PC-9 (cell line): ENCODE measurements around the gene ABHD3. TPM values are rescaled to one million over a fixed set of nuclear protein-coding genes. Genes with fewer than 3 reads are reported as not detected.
"Not testable (repeated sequence)": the region's sequence is repeated elsewhere in the genome, so short reads cannot be mapped to it uniquely, and the experiment has no call there.

Experiments
- BruUV-seq: library from RNA; stranded (reverse); fragments of 400-500 nt; replicated peaks from 2 replicates; lab custom pipeline; 2021; lab: Mats Ljungman, UMichigan
- CTCF ChIA-PET: fragments of 300-600 bp; sonication (Branson Sonifier 250); formaldehyde crosslinking; loops from one replicate; lab custom pipeline; 2022; ENCODE audit warnings: antibody characterized with exemption; lab: Charles Lee
- POLR2A ChIA-PET: fragments of 300-600 bp; sonication (Branson Sonifier 250); formaldehyde crosslinking; loops from one replicate; lab custom pipeline; 2022; ENCODE audit warnings: antibody characterized with exemption; ENCODE audit not compliant: unreplicated experiment; lab: Charles Lee
- DNase-seq, 2 experiments: peaks; one replicate each; pipeline versions ENCODE4 v3.0.0 to v3.0.0-alpha.2; 2015 to 2022; ENCODE audit warnings: mixed read lengths in 1 of 2
- H2AFZ ChIP-seq: fragments of 200-600 bp; sonication (generic); 2 replicates; pipeline ENCODE4 v1.8.1; 2017; ENCODE audit warnings: antibody characterized with exemption
- H3F3A ChIP-seq: fragments of 200-600 bp; sonication (generic); 2 replicates; pipeline ENCODE4 v1.8.1; 2017; ENCODE audit warnings: antibody characterized with exemption, mild to moderate bottlenecking, low read depth; ENCODE audit not compliant: insufficient read depth
- H3K27ac ChIP-seq: fragments of 200-600 bp; sonication (generic); 2 replicates; pipeline ENCODE4 v1.6.1; 2016; ENCODE audit warnings: mixed run types
- H3K27me3 ChIP-seq: fragments of 200-600 bp; sonication (generic); 2 replicates; pipeline ENCODE4 v1.6.1; 2016; ENCODE audit warnings: low read depth, mixed run types; ENCODE audit not compliant: insufficient read depth
- H3K36me3 ChIP-seq: fragments of 200-600 bp; sonication (generic); 2 replicates; pipeline ENCODE4 v1.6.1; 2016; ENCODE audit warnings: low read depth, mixed run types
- H3K4me1 ChIP-seq: fragments of 200-600 bp; sonication (generic); replicated peaks from 2 replicates; pipeline ENCODE4 v1.6.1; 2016; ENCODE audit warnings: mixed run types; ENCODE audit not compliant: insufficient read depth
- H3K4me2 ChIP-seq: fragments of 200-600 bp; sonication (generic); 2 replicates; pipeline ENCODE4 v1.6.1; 2017; ENCODE audit warnings: mixed run types
- H3K4me3 ChIP-seq: fragments of 200-600 bp; sonication (generic); 2 replicates; pipeline ENCODE4 v1.6.1; 2016; ENCODE audit warnings: mixed run types
- H3K79me2 ChIP-seq: fragments of 200-600 bp; sonication (generic); 2 replicates; pipeline ENCODE4 v1.6.1; 2017; ENCODE audit warnings: low read depth, mixed run types
- H3K9me2 ChIP-seq: fragments of 200-600 bp; sonication (generic); 2 replicates; pipeline ENCODE4 v1.8.1; 2017; ENCODE audit warnings: mild to moderate bottlenecking; ENCODE audit not compliant: insufficient read depth
- H3K9me3 ChIP-seq: fragments of 200-600 bp; sonication (generic); 2 replicates; pipeline ENCODE4 v1.8.1; 2016; ENCODE audit warnings: low read depth; ENCODE audit not compliant: insufficient read depth
- H4K20me1 ChIP-seq: fragments of 200-600 bp; sonication (generic); 2 replicates; pipeline ENCODE4 v1.8.1; 2017; ENCODE audit not compliant: insufficient read depth
- CTCF ChIP-seq: fragments of 200-600 bp; sonication (generic); conservative IDR thresholded peaks from 2 replicates; pipeline ENCODE4 v1.6.1; 2017; ENCODE audit warnings: mixed run types, antibody characterized with exemption, mild to moderate bottlenecking, moderate library complexity
- EZH2 ChIP-seq: fragments of 200-600 bp; sonication (generic); IDR thresholded peaks from 2 replicates; pipeline ENCODE4 v1.8.0; 2017; ENCODE audit warnings: antibody characterized with exemption, low read depth
- intact Hi-C: fragments of 100-400 bp; cut with micrococcal nuclease; formaldehyde crosslinking; loops from one replicate; pipeline ENCODE4 v1.10.0; 2022; ENCODE audit not compliant: unreplicated experiment
- total RNA-seq: library from RNA; stranded (reverse); gene quantifications from 2 replicates; pipeline ENCODE4 v1.2.3, GENCODE V29; 2021

The ABHD3 gene
- total RNA-seq, 1 experiment from 2014 or later, result 33.7 TPM

GRCh38 chr18:21740538-21741311 is 36.2 kb upstream of the ABHD3 start, which contains the start of gene MIB1:
MIB1 (plus strand) TSS chr18:21740792; CDS start chr18:21741584, 792 bp downstream.
- Histone ChIP-seq H3K4me1 (peaks cover 4% of the 10 kb centered on the region; the same call in 1 of the 2 replicates), H3K4me3 (peak within 1 kb of the TSS; percentile 80), H3K4me2 (peak within 1 kb of the TSS; percentile 76), H3K79me2 (peaks cover 40% of the 10 kb centered on the region), H3K27ac (peak within 1 kb of the TSS; percentile 72), H3K36me3 (no peaks in the 10 kb centered on the region), H3F3A (no peaks in the 10 kb centered on the region), H3K27me3 (no peaks in the 10 kb centered on the region), H3K9me3 (no peaks in the 10 kb centered on the region; the same call in 1 of the 2 replicates), H4K20me1 (no peaks in the 10 kb centered on the region), H2AFZ (peak within 1 kb of the TSS; percentile 96), H3K9me2 (no peaks in the 10 kb centered on the region)
- peak; percentile 78 to 96 for DNase-seq
- POLR2A ChIA-PET, result interaction anchor here (0.6 kb wide), 1 partner anchor 85 kb away, joined by 3 read pairs; no protein-coding TSS in a partner anchor
- CTCF ChIA-PET, result interaction anchor here (1.1 kb wide), 1 partner anchor 140 kb away, joined by 5 read pairs; the partner anchor contains the start of gene ESCO1
- TF ChIP-seq CTCF (no peak), EZH2 (no peak)
- intact Hi-C loops, result loop anchor here (10.0 kb wide), 2 partner anchors 66 to 126 kb away; partner anchors contain the start of gene SNRPD1
- TSS peak; percentile 74 for BruUV-seq

GRCh38 chr18:21739604-21740537 is 35.3 kb upstream of the ABHD3 start:
- TF ChIP-seq EZH2, result no peak
- TF ChIP-seq CTCF, result no peak
- ChIA-PET CTCF (interaction anchor here (0.7 to 1.1 kb wide), 2 partner anchors 139 to 929 kb away, joined by 5 to 9 read pairs; partner anchors contain the start of gene ESCO1), POLR2A (interaction anchor here (0.6 kb wide), 1 partner anchor 84 kb away, joined by 3 read pairs; no protein-coding TSS in a partner anchor)
- intact Hi-C loops, result loop anchor here (10.0 kb wide), 2 partner anchors 65 to 125 kb away; partner anchors contain the start of gene SNRPD1
- Histone ChIP-seq H3K9me3 (no peaks in the 10 kb centered on the region; the same call in 1 of the 2 replicates), H2AFZ (peak overlapping the region; percentile 66), H3K27me3 (no peaks in the 10 kb centered on the region), H3K9me2 (no peaks in the 10 kb centered on the region), H3K27ac (no peak overlapping the region), H3K4me1 (peaks cover 4% of the 10 kb centered on the region; the same call in 1 of the 2 replicates), H3K4me2 (peak overlapping the region; percentile 76), H3K36me3 (no peaks in the 10 kb centered on the region), H3K79me2 (peaks cover 33% of the 10 kb centered on the region), H3F3A (no peaks in the 10 kb centered on the region), H3K4me3 (peak overlapping the region; percentile 80; the same call in 1 of the 2 replicates), H4K20me1 (no peaks in the 10 kb centered on the region)
- no peak for DNase-seq
- no TSS peak for BruUV-seq

- H3K27ac ChIP-seq, H3K9me3 ChIP-seq, H3K4me1 ChIP-seq, H2AFZ ChIP-seq, POLR2A ChIA-PET, H3K4me2 ChIP-seq, H4K20me1 ChIP-seq, BruUV-seq, H3F3A ChIP-seq, H3K79me2 ChIP-seq, intact Hi-C loops, H3K4me3 ChIP-seq, H3K36me3 ChIP-seq, H3K27me3 ChIP-seq, DNase-seq, H3K9me2 ChIP-seq, CTCF ChIA-PET: not testable (repeated sequence)
Measured at GRCh38 chr18:21736926-21737325, 32.4 kb upstream of the ABHD3 start.
